Measurements from ENCODE around the gene TIRAP.

The TIRAP gene

DNA sequence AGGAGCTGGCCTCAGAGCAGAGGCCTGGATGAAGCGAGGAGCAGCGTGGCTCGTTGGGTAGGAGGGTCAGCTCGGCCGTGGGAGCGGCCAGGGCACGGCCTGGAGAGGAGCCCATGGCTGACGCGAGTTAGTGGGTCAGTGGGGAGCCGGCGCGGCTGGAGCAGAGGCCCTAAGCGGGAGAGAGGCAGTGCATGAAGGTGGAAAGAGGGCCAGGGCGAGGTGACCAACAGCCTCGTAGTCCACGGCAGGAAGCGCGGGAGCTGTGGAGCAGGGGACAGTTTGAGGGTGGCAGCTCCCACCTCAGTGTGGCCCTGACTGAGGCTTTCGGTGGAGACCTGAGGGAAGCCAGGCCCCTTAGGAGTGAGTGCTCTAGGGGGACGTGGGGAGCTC lies 45.1 kb downstream of the TIRAP start:
- Mint-ChIP-seq H3K4me3 (no peak overlapping the region), H3K27ac (peak overlapping the region; percentile 90), H3K9me3 (no peaks in the 10 kb centered on the region), H3K4me1 (peaks cover 45% of the 10 kb centered on the region), H3K36me3 (peaks cover 42% of the 10 kb centered on the region)
- no peak for ATAC-seq
- DNase-seq (ENCODE audit: low spot score in 2 of 2) = no peak

DNA sequence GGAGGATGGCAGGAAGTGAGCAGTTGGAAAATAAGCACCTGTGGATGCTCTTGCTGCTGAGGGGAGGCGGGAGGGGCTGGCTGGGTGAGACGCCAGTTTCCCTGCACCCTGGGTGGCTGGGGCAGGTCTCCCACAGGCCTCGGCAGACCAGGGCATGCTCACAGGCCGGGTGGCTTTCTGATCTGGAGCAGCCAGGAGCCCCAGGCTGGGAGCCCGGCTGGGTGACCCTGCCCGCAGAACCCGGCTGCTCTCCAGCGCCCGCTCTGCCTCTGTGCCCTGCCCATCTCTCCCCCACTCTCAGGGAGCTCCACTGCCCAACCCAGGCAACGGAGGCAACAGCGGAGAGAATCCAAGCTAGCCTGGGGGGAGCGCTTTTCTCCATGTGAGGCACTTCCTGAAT lies 45.6 kb downstream of the TIRAP start:
- Mint-ChIP-seq H3K4me3 (no peak overlapping the region), H3K36me3 (peaks cover 40% of the 10 kb centered on the region), H3K9me3 (no peaks in the 10 kb centered on the region), H3K4me1 (peaks cover 50% of the 10 kb centered on the region), H3K27ac (peak overlapping the region; percentile 83)
- no peak for DNase-seq (ENCODE audit: low spot score in 2 of 2)
- no peak for ATAC-seq

DNA sequence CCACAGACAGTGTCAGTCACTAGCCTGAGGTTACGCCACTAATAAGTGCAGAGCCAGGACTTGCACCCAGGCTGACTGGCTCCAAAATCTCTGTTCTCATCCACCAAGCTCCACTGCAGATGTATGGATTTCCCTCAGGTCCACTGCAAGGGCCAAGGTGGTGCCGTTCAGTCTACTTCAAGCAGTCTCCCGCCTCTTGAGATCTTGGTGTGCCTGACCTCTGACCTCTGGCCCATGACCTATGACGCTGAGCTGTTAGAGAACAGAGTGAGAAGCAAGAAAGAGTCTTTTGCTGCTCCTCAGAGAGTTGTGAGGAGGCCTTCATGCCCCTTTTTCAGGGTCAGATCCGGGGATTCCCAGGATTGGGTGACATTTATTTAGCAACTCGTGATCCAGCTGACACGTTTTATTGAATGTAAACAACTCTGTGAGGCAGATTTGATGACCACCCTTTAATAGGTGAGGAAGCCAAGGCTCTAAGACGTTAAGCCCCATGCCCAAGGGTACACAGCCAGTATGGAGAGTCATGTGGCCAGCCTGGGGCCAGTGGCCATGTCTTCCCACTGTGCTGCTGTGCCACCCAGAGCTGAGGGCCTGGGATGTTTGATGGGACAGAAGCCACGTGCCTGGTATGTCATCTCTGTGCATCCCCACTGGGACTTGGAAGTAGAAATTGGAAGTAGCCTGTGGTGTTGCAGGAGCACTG lies 46.2 kb downstream of the TIRAP start:
- DNase-seq (ENCODE audit: low spot score in 2 of 2) = no peak
- Mint-ChIP-seq H3K27ac (peak overlapping the region; percentile 83), H3K36me3 (peaks cover 43% of the 10 kb centered on the region), H3K4me3 (peak overlapping the region; percentile 30), H3K9me3 (no peaks in the 10 kb centered on the region), H3K4me1 (peaks cover 56% of the 10 kb centered on the region)
- no peak for ATAC-seq

DNA sequence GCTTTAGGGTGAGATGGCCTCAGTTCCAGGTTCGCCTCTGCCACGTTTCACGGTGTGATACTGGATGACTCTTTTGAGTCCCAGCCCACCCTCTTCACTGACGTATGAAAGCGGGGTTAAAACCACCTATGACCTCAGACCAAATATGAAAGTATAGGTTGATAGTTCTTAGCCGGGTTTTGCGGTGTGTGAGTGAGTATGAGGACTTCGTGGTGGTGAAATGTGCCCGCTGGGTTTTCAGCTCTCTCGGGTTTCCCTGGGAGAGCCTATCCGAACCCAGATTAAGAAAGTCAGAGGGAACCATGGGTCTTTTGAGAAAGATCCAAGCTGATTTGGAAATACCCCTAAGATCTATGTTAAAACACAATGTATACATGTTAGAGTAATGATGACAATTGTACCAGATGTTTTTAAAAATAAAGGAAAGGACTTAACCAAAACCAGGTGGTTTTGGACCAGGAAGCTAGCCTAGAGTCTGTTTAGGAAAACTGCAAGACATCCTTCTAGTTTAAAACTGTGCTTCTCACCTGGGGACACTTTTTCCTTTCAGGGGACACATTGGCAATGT lies 46.8 kb downstream of the TIRAP start:
- H3K9me3 Mint-ChIP-seq = no peaks in the 10 kb centered on the region
- peak overlapping the region; percentile 83 for H3K27ac Mint-ChIP-seq
- ATAC-seq = peak; percentile 86
- DNase-seq (ENCODE audit: low spot score in 2 of 2) = peak in 1 of 2 donors; percentile 66
- H3K4me3 Mint-ChIP-seq = peak overlapping the region; percentile 30
- H3K4me1 Mint-ChIP-seq = peaks cover 60% of the 10 kb centered on the region
- H3K36me3 Mint-ChIP-seq = peaks cover 37% of the 10 kb centered on the region

DNA sequence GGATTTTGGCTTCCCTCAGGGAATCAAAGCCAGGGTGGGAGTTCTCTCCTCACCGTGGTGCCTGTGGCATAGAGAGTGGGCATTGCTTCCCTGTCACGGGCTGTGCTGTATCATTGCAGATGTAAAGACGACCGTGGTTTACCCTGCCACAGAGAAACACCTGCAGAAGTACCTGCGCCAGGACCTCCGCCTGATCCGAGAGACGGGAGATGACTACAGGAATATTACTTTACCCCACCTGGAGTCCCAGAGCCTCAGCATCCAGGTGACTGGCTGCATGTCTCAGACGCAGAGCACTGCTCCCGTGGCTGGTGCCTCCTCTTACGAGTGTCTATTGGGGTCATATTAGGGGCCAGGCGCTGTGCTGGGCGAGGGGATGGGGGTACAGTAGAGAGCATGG lies 48.4 kb downstream of the TIRAP start:
- Mint-ChIP-seq H3K4me3 (peak overlapping the region; percentile 11), H3K36me3 (peaks cover 48% of the 10 kb centered on the region), H3K27ac (no peak overlapping the region), H3K4me1 (peaks cover 69% of the 10 kb centered on the region), H3K9me3 (no peaks in the 10 kb centered on the region)
- no peak for DNase-seq (ENCODE audit: low spot score in 2 of 2)
- no peak for ATAC-seq

DNA sequence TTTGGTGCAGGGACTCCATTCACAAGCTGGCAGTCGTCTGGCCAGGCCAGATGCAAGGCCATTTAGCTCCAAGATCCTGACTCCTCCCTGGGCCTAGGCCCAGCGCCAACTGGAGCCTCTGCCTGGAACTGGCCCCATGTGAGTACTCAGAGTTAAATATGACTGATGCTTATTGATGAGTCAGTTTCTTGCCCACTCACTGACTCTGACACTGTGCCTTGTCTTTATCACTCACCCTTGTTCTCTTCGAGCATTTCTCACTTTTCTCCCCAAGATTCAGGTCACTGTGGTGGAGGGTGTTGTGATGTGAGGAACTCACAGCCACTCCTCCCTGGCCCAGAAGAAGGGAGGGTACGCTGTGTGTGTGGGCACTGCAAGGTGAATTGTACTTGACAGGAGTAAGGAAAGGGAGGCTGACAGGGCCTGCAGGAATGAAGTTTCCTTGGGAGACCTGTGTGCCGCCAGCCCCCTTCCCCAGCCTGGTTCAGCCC lies 49.4 kb downstream of the TIRAP start:
- peak; percentile 94 for ATAC-seq
- H3K36me3 Mint-ChIP-seq = peaks cover 46% of the 10 kb centered on the region
- H3K4me3 Mint-ChIP-seq = no peak overlapping the region

DNA sequence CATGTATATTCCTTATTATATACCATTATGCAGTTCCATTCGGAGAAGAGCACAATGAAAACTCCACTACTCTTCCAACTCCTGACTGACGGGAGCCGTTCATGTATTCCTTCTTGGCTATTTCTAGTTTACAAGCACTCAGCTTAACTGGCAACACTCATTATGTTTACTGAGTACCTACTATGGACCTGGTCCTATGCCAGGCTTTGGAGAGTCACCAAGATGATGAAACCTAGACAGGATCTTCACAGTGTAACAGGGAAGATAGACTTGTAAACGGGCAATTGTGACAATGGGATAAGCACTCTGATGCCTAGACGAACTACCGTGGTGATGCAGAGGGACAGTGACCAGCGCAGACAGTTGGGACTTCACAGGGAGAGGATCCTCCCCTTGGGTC lies 50.2 kb downstream of the TIRAP start:
- ATAC-seq (no peak), DNase-seq (ENCODE audit: low spot score in 2 of 2) (no peak)
- Mint-ChIP-seq H3K27ac (peak overlapping the region; percentile 65), H3K9me3 (no peaks in the 10 kb centered on the region), H3K4me1 (peaks cover 59% of the 10 kb centered on the region), H3K4me3 (no peak overlapping the region), H3K36me3 (peaks cover 39% of the 10 kb centered on the region)

More for the DNA sequence above, 49.4 kb downstream of the TIRAP start:
- peak in 1 of 2 donors; percentile 62 for DNase-seq (ENCODE audit: low spot score in 2 of 2)
- peak overlapping the region; percentile 65 for H3K27ac Mint-ChIP-seq
- H3K4me1 Mint-ChIP-seq = peaks cover 68% of the 10 kb centered on the region
- H3K9me3 Mint-ChIP-seq = no peaks in the 10 kb centered on the region

DNA sequence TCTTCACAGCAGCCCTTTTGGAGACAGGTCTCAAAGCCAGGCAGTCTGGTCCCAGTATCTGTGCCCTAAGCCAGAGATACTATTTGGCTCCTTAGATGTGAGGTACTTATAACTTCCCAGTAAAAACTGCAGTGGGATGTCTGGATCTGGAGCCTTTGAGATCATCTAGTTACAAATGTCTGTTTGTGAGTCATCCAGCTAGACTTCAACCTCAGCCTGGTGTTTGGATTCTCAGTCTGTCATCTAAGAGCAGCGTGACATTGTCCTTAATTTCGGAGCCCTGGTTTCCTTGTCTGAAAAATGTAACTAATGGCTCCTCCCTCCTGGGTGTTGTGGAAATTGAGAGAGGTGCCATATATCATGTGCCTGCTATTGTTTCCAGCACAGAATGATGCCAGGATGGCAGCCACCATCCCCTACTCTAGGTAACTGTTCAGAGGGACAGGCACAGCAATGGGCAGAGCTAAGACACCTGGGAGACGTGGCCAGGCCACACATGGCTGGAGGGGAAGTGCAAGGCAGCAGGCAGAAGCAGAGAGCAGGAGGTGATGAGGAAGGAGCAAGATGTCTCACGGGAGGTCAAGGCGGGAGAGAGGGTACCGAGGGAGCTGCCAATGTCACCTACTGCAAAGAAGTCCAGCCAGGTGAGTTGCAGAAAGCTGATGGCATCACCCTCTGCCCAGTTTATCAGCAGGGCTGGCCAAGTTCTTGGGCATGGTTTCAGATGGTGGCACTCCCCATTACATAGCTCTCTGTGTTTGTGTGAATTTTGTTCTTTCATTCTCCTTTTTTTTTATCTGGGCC lies 52.0 kb downstream of the TIRAP start:
- Mint-ChIP-seq H3K9me3 (no peaks in the 10 kb centered on the region), H3K36me3 (peaks cover 45% of the 10 kb centered on the region), H3K4me1 (peaks cover 46% of the 10 kb centered on the region), H3K4me3 (no peak overlapping the region), H3K27ac (no peak overlapping the region)
- no peak for DNase-seq (ENCODE audit: low spot score in 2 of 2)
- ATAC-seq = no peak

DNA sequence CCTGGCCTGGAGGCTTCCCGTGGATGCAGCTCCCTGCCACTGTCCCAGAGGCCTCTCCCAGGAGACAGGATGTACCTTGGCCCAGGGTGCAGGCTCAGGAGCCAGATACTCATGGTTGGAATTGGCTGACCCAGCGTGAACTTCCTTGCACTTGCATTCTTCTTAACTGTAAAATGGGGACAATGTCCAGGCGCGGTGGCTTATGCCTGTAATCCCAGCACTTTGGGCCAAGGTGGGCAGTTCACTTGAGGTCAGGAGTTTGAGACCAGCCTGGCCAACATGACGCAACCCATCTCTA lies 52.5 kb downstream of the TIRAP start:
- Mint-ChIP-seq H3K9me3 (no peaks in the 10 kb centered on the region), H3K27ac (no peak overlapping the region), H3K36me3 (peaks cover 44% of the 10 kb centered on the region), H3K4me3 (no peak overlapping the region), H3K4me1 (peaks cover 45% of the 10 kb centered on the region)
- DNase-seq (ENCODE audit: low spot score in 2 of 2) = no peak
- no peak for ATAC-seq

DNA sequence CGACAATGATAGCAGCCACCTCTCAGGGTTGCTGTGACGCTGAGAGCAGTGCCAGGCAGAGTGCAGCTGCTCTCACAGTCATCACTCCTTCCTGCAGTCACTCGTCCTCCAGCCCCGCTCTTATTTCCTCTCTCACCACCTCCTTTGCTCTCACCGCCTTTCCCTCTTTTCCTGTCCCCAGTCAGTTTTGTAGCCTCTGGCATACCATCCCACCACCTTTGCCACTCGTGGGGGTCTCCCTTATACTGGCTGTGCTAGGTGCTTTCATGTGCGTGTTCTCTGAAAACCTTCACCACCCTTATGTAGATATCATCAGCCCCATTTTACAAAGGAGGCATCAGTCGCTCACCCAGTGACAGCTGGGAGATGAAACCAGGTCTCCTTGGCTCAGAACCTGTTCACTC lies 53.2 kb downstream of the TIRAP start:
- no peak for ATAC-seq

DNA sequence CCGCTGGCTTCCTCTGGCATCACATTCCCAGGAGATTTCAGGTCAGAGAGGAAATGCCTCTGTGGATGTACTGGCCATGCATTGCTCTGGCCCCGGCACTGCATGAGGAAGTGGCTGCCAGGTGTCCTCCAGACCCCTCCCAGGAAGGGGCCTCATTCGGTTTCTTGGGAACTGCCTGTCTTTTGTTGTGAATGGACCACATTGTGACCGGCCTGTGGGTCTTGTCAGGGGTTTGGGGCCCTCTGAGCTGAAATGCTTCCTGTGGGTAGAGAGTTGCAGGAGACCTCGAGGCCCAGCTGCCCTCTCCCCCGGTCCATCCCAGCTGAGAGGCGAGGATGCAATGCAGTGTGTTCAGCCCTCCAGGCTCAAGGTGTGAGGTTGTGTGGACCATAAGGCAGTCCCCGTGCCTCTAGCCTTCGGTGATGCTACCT lies 53.8 kb downstream of the TIRAP start:
- H3K36me3 Mint-ChIP-seq = peaks cover 49% of the 10 kb centered on the region

More for the DNA sequence above, 53.2 kb downstream of the TIRAP start:
- DNase-seq (ENCODE audit: low spot score in 2 of 2) = no peak
- H3K4me3 Mint-ChIP-seq = peak overlapping the region; percentile 5
- H3K4me1 Mint-ChIP-seq = peaks cover 48% of the 10 kb centered on the region
- H3K27ac Mint-ChIP-seq = peak overlapping the region; percentile 79
- H3K9me3 Mint-ChIP-seq = no peaks in the 10 kb centered on the region
- H3K36me3 Mint-ChIP-seq = peaks cover 49% of the 10 kb centered on the region

DNA sequence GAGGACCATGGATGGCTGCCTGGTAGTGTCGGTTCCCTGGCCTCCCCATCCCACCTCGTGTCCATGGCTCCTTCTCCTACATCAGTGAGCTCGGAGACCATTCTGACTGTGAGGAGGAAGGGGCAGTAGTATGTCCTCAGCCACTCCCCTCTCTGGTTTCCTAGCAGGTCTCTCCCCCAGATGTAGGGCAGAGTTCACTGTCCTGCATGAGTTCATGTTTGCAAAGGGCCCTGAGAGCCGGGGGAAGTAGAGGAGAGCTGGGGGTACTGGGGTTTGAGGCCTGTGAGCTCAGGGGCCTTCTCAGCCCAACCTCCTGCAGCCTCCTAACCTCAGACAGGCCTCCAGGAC lies 54.2 kb downstream of the TIRAP start:
- no peak overlapping the region for H3K27ac Mint-ChIP-seq
- ATAC-seq = no peak
- no peak for DNase-seq (ENCODE audit: low spot score in 2 of 2)
- H3K36me3 Mint-ChIP-seq = peaks cover 52% of the 10 kb centered on the region
- no peaks in the 10 kb centered on the region for H3K9me3 Mint-ChIP-seq
- H3K4me1 Mint-ChIP-seq = peaks cover 48% of the 10 kb centered on the region
- no peak overlapping the region for H3K4me3 Mint-ChIP-seq

More for the DNA sequence above, 53.8 kb downstream of the TIRAP start:
- Mint-ChIP-seq H3K4me1 (peaks cover 48% of the 10 kb centered on the region), H3K27ac (peak overlapping the region; percentile 79), H3K9me3 (no peaks in the 10 kb centered on the region), H3K4me3 (no peak overlapping the region)
- DNase-seq (ENCODE audit: low spot score in 2 of 2) = no peak
- ATAC-seq = no peak

DNA sequence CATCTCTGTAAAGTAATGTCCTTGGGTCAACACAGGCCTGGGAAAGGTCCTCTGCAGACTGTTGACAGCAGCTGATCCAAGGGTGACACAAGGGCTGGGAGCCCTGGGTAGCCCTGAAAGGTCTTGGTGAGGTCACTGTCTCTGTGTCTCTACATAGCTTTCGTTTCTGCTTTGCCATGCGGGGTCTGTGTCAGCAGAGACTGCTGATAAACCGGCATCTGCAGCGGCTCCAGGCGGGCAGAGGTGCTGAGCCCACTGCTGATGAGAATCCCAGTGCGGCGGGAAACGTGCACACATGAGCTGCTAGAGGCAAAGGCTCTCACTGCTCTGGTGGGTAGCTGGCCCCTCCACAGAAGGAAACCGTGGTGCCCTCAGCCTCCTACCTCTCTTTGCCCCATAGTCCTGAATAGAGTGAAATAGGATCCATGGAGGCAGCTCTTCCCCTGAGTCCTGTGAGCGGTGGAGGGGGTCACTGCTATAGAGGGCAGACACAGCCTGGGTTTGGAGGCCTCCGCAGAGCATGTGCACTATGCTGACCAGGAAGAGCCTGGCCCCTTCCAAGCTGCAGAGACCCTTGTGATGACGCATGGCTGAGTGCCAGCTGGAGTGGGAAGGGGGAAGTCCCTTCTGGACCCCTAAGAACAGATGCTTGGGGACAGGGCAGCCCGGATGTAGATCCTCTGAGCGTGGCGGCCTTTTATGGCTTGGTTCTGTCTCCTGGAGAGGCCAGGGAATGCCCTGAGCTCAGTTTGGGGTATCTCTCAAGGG lies 54.8 kb downstream of the TIRAP start:
- DNase-seq (ENCODE audit: low spot score in 2 of 2) (no peak), ATAC-seq (no peak)
- H3K9me3 Mint-ChIP-seq = no peaks in the 10 kb centered on the region
- peaks cover 48% of the 10 kb centered on the region for H3K4me1 Mint-ChIP-seq
- H3K36me3 Mint-ChIP-seq = peaks cover 55% of the 10 kb centered on the region
- H3K4me3 Mint-ChIP-seq = no peak overlapping the region
- peak overlapping the region; percentile 34 for H3K27ac Mint-ChIP-seq

DNA sequence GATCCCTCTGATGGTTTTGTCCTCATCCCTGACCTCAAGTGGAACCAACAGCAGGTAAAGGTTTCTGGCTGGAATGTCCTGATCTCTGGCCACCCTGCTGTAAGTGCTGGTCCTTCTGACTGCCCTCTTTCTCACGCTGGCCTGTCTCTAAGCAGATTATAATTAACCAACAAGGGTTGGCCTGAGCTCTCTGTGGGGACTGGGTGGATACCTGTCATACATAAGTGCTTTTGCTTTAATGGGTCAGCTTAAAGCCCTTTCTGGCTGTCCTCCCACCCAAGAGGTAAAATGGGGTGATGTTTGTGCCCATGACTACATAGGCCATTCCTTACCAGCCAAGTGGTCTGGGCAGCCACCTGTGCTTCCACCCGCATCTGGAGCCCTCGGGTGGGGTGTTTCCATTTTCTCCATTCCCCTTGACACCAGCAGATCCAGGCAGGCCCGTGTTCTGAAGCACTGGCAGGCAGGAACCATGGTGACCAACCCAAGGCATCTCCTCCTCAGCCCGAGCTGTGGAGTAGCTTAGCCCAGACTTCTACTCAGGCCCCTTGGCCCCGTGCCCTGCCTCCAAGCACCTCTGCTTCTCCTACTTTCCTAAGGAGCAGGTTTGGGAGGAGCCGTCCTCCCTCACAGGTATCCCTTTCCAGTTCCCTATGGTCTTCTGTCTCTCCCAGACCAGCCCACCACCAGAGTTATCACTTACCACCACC lies 55.6 kb downstream of the TIRAP start:
- DNase-seq (ENCODE audit: low spot score in 2 of 2) (no peak), ATAC-seq (no peak)
- no peak overlapping the region for H3K4me3 Mint-ChIP-seq
- H3K9me3 Mint-ChIP-seq = no peaks in the 10 kb centered on the region
- H3K4me1 Mint-ChIP-seq = peaks cover 39% of the 10 kb centered on the region
- peak overlapping the region; percentile 40 for H3K27ac Mint-ChIP-seq
- peaks cover 64% of the 10 kb centered on the region for H3K36me3 Mint-ChIP-seq
